ENCODE results near the gene F9.
"Not testable (repeated sequence)": the region's sequence is repeated elsewhere in the genome, so short reads cannot be mapped to it uniquely, and the experiment has no call there.

F9 gene

DNA sequence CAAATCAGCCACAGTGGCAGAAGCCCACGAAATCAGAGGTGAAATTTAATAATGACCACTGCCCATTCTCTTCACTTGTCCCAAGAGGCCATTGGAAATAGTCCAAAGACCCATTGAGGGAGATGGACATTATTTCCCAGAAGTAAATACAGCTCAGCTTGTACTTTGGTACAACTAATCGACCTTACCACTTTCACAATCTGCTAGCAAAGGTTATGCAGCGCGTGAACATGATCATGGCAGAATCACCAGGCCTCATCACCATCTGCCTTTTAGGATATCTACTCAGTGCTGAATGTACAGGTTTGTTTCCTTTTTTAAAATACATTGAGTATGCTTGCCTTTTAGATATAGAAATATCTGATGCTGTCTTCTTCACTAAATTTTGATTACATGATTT lies at the start of gene F9:
Gene F9, plus strand, starts transcription at position 190 of the 400 bp plus-strand sequence. Its CDS starts 26 bp downstream, at position 216.
- DNase-seq, result no peak

GRCh38 chrX:139483699-139484098 lies 46.8 kb upstream of the F9 start:
- DNase-seq, result no peak

DNA sequence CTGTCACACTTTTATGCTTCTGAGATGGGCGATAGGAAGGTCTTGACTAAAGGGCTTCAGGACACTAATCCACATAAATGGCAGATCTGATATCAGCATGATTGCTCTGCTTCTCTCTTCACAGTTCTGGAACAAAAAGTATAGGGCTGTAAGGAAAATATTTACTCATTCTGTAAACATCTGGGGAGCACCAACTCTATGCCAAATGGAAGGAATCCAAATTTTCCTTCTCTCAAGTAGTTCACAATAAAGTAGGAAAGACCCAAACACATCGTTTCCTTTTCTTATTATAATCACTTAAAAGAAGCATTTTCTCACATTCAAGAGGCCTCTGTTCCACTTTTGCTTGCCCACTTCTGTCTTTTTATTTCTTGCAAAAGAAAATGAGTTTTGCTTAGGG lies 45.9 kb upstream of the F9 start:
- DNase-seq, result no peak

DNA sequence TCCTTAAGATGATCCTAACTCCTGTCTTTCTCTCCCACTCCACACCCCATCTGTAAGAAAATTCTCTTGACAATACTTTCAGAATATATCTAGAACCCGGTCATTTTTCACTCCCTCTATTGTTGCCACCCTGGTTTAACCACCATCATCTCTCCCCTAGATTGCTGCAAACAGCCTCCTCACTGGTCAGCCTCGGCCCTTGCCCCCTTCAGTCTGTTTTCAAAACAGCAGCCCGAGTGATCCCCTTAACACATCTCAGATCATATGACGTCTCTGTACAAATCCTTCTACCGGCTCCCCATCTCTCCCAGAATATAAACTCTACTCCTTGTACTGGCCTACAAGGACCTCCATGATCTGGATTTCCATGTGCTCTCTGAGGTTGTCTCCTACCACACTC lies 35.2 kb upstream of the F9 start:
- no peak for DNase-seq

DNA sequence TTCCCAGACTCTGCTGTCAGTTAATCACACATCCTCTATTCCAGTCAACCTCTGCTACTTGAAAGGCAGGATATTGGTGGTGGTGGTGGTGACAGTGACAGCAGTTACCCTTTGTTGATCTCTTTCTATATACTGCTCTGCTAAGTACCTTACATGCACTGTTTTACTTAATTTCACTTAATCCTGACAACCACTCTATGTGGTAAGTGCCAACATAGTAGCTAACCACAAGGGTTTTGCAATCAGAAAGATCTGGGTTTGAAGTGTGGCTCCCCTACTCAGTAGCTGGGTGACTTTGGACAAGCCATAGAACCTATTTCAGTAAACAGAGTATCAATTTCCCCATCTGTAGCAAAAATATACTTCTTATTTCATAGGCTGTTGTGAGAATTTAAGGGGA lies 24.2 kb upstream of the F9 start:
- peak; percentile 0 to 1 for DNase-seq

DNA sequence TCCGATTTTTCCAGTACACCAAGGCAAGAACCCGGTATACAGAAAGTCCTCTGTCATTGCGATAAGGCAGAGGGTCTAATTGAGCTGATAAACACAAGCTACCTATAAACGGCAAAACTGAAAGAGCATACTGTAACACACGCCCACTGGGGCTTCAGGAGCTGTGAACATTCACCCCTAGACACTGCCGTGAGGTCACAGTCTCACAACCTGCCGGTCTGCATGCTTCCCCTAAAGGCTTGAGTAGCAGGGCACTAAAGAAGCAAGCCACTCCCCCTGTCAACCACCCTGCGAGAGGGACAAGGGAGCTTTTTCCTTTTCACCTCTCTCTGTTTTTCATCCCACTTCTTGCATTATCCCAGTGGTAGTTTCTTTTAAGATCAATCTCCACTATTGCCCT lies 22.4 kb upstream of the F9 start:
- DNase-seq, result no peak

DNA sequence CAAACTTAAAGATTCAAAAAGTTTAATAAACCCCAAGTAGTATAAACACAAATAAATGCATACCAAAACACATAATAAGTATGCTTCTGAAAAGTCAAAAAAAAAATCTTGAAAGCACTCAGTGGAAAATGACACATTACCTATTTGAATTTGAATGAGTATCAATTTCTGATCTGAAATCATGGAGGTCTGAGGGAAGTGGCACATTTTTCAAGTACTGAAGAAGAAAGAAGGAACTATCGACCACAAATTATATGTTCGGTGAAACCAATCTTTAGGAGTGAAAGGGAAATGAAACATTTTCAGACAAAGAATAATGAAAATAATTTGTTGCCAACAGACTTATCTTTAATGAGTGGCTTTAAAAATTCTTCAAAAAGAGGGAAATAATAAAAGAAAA lies 12.1 kb upstream of the F9 start:
- DNase-seq, result no peak

DNA sequence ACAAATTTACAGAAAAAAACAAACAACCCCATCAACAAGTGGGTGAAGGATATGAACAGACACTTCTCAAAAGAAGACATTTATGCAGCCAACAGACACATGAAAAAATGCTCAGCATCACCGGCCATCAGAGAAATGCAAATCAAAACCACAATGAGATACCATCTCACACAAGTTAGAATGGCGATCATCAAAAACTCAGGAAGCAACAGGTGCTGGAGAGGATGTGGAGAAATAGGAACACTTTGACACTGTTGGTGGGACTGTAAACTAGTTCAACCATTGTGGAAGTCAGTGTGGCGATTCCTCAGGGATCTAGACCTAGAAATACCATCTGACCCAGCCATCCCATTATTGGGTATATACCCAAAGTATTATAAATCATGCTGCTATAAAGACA lies 1.7 kb upstream of the F9 start:
- DNase-seq, result not testable (repeated sequence)

DNA sequence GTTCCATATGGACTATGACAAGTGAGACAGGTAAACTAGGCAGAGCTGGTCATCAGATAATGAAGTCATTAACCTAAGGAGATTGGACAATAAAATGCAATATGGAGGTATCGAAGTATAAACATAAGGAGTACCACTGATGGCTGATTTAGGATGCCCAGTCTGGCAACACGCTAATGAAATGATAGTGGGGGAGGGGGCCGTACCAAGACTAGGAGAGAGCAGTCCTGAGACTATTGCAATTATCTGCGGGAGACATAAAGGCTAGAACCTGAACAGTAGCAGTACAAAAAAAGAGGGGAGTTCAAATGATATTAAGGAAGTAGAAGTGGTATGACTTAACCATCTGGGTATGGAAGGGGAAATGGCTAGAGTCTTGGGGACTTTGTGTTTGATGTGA lies 2.3 kb downstream of the F9 start:
- no peak for DNase-seq

- no peak for DNase-seq
These were observed 2.9 kb downstream of the F9 start for GRCh38 chrX:139533444-139533843.

DNA sequence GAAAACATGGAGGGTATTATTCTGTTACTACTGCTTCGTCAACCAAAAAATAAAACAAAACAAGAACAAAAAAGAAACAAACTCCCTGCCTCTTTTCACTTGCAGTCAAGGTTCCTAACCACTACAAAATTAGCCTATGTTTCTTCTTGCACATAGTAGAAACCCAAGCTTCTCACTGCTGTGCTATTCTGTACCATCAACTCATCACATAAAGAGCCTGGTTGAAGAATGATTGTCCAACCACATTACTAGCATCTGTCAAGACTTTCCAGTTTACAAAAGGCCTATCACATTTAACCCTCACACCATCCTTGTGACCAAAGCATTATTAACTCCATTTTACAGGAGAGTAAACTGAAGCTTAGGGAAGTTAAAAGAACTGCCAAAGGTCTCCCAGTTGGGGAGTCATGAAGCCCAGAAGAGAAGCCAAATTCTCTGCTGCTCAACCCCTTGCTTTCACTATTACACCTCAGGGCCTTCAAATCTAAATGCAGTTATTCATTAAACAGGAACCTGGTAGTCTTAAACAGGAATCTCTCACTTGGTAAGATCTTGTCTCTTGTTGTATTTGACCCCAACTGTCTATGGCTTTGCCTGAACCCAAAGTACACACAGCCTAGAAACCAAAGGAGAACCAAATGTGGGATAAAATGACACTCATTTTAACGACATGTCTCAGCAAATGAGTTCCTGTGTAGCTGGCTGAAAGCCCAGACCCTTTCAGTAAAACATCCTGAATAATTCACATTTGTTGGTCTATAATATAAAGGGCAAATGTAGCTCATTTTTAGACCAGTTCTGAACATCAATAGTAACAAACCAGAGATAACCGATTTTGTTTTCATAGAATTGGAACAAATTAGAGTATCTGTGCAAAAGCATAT lies 8.6 kb downstream of the F9 start:
- DNase-seq, result no peak

- no peak for DNase-seq
These were observed 12.1 kb downstream of the F9 start for GRCh38 chrX:139542652-139543051.

- DNase-seq, result no peak
These were observed 13.4 kb downstream of the F9 start for GRCh38 chrX:139543920-139544319.

GRCh38 chrX:139544591-139544990 lies 14.1 kb downstream of the F9 start:
- DNase-seq, result no peak

DNA sequence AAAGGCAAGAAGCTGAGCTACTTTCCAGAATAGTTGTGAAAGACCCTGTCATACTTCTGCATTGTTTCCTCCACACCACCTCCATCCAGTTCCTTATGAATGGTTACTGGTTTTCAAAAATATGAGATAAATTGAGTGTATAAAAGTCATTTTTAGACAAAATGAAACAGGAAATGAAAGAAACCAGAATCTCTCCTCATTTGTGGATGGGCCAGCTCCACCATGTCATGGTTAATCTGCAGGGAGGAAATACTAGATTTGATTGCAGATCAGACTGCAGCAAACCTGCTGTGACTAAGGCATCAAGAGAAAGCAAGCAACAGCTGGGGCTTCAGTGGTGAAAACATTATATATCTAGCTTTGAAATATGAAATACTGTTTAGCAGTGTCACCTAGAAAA lies 23.8 kb downstream of the F9 start:
- no peak for DNase-seq

DNA sequence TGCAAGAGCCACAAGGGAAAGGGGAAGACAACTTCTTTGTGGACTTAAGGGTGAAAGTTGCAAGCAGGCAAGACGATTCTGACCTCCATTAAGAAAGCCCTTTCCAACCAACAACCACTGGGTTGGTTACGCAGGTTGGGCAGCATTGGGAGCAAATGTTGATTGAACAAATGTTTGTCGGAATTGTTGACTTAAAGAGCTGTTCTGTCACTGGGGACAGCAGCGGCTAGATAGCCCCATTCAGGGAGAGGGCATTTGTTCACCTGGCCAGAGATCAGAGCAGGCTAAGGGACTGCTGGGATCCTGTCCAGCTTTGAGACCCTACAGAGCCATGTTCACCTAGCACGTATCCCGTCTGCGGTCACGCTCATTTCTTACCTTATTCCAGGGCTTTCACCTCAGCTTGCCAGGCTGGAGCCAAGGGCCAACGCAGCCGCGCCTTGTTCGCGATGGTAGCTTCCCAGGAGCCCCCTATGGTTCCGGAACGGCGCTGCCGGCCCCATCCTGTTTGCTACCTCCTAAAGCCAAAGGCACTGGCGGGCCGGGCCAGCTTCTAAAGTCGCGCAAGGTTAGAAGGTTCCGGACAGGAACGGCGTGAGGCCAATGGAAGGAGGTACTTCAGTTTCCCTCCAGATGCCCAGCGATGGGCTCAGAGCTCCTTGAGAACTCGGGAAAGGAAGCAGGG lies 24.6 kb downstream of the F9 start:
- no peak for DNase-seq

DNA sequence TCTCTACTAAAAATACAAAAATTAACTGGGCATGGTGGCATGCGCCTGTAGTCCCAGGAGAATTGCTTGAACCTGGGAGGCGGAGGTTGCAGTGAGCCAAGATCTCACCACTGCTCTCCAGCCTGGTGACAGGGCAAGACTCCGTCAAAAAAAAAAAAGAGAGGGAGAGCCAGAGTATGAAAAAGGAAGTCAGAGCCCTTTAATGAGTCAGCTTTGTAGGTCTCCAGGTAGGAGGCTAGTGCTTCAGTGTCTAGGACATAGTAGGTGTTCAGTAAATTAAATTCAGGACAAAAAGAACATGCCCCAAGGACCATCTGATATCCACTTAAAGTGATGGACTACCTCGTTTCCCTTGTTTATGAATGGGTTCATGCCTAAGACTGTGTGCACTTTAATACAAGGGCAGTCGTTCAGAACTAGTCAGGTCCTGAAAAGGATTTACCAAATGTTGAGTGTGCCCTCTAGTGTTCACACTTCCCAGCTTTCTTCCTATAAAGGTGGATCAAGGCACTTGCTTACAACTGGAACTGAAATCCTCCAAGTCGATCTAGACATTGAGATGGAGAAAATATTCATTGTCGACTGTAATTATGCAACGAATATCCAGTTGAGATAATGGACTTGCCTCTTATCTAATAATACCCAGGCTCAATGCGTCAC lies 29.0 kb downstream of the F9 start:
- DNase-seq, result peak; percentile 36

DNA sequence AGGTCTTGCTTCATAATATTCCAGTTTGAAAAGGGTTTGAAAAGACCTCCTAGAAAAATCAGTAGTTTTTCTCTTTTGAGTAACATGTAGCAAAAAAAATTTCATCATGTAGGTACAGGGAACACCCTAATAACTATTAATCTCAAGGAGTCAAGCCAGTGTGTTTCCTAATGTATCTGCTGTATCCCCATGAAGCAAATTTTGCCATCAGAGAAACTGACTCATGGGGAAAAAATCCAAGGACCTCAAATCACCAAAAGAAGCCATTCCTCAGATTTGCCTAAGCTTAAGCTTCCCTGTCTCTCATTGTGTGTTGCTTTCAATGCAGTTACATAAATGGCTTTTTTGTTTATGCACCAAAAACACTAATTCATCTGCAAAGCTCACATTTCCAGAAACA lies 29.7 kb downstream of the F9 start:
- no peak for DNase-seq

DNA sequence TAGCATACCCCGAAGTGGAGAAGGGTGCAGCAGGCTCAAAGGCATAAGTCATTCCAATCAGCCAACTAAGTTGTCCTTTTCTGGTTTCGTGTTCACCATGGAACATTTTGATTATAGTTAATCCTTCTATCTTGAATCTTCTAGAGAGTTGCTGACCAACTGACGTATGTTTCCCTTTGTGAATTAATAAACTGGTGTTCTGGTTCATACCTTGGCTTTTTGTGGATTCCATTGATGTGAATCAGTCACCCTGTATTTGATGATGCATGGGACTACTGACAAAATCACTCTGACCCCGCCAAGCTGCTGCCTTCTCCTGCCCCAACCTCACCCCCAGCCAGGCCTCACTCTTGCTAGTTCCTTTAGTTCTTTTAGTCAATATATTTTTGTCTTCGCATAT lies 32.7 kb downstream of the F9 start:
- DNase-seq, result no peak

DNA sequence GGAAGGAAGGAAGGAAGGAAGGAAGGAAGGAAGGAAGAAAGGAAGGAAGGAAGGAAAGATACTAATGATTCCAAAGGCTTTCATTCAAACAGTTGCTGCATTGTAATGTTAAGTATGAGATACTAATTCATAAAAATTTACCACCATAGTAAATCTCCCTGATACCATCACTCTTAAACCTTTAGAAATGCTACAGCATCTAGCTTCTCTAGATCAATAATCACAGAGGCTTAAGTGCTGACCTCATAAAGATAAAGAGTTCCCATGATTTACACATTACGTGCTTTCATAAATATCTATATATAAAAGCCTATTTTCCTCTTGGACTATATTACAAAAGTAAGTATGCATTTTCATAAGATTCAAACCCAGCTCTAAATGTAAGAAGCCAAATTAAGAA lies 36.4 kb downstream of the F9 start:
- DNase-seq, result no peak

DNA sequence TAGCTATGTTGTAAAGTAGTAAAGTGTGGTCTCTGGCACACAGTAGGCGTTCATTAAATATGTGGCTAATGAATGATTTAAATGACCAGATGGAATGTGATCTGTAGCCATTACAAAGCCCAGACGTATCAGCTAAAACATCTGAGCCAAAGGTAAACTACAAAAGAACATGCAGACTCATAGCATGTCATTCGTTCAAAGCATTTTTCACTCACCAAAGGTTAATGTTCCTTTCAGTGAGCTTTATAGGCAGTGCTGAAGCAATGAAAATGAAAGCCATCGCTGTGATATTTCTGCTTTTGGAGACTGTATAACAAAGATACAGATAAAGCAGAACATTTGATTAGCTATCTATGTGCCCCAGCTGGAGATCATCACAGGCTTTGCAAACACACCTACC lies 50.5 kb downstream of the F9 start:
- no peak for DNase-seq

DNA sequence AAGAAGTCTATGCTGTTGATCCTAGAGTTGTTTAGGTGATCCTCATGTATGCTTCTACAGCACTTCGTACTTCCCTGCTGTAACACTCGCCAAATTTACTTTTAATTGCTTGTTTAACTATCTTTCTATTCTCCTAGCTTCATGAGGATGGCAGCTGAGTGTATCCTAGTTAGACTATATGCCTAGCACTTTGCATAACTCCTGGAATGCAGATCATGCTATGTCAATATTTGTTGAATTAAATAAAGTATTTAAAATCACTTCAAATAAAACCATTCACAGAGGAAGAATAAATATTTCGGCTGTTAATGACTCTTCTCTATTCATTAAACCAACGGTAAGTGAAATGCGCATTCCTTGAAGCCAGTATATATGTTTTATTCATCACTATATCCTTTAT lies 55.1 kb downstream of the F9 start:
- DNase-seq, result no peak

DNA sequence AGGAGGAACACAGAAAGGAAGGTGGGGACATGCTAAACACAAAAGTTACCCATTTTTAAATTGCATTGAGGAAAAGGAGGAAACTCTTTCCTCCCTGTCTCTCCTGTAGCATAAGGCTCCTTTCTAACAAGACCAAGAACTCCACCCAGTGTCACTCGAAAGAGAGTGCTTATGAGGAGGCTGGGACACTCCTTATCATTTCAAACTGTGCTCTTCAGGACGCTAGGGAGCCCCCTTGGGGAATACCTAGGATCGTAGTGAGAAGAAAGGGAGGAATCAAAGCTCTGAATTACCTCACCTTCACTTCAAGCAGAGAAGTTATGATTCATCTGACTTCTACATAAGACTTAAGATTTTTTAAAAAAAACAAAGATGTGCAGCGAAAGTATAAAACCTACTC lies 65.5 kb downstream of the F9 start:
- no peak for DNase-seq

DNA sequence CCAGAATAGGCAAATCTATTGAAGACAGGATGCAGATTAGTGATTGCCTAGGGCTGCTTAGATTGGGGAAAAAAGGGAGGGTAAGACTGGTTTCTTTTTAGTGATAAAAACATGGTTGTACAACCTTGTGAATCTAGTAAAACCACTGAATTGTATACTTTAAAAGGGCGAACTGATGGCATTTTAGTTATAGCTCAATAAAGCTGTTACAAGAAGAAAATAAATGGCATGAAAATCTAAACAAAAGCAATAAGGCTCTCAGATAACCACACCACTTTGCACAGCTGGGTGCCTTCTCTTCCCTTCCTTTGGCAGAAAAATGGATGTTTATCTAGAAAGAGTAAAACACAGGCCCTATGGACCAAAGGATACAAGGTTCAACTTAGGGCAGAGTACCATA lies 69.6 kb downstream of the F9 start:
- DNase-seq, result no peak

Measured in AML-193 (cell line).